ENCODE measurements around the gene SERAC1. TPM values are rescaled to one million over a fixed set of nuclear protein-coding genes. Genes with fewer than 3 reads are reported as not detected.

SERAC1 gene
- total and polyA plus RNA-seq, 8 donors, result 6.3 to 14.3 (median 8.1) TPM

DNA sequence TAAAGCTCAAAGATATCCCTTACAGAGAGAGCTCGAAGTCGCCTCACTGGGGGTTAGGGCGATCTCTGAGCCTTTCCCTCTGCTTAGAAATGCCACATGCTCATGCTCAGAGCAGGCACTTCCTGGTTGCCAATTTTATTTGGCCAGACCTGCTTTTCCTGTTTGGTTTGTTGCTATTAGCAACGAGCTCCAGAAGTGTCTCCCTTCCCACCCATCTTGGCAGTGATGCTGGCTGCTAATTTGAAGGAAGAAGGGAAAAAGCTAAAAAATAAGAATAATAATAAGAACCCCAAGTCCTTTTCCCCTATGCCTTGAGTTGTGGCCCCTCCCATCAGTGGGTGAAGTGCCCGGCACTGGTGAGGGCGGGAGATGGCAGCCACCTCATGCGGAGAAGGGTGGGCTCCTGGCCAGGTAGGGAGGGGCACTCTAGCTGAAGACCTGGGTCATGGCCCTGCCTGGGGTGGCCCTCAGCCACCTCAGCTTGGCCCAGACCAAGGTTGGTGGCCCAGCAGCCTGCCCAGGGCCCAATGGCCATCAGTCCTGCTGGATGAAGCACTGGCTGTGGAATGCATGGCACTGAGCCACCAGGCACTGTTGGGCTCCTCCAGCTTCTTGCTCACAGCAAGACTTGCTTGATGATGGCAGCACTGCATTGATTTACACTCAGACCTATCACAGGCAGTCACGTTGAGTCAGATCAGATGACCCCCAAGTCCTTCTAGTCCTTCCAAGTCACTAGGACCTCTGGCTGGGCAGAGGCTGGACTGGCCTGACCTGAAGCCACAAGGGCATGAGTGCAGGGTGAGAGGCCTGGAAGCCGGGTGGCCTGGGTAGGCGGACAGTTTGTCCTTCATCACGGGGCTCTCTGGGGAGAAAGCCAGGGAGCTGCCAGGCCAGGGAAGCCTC, 107.4 kb downstream of the SERAC1 start:
- Histone ChIP-seq H3K9me3 (no peaks in the 10 kb centered on the region), H3K27ac (peak overlapping the region; percentile 71 to 93 (median 86)), H3K27me3 (no peaks in the 10 kb centered on the region), H3K36me3 (peaks cover 3 to 8% (median 4%) of the 10 kb centered on the region in 3 donors), H3K4me1 (peaks cover 6 to 16% (median 11%) of the 10 kb centered on the region in 3 donors), H3K4me3 (no peak overlapping the region)
- TF ChIP-seq, protein P1, sequence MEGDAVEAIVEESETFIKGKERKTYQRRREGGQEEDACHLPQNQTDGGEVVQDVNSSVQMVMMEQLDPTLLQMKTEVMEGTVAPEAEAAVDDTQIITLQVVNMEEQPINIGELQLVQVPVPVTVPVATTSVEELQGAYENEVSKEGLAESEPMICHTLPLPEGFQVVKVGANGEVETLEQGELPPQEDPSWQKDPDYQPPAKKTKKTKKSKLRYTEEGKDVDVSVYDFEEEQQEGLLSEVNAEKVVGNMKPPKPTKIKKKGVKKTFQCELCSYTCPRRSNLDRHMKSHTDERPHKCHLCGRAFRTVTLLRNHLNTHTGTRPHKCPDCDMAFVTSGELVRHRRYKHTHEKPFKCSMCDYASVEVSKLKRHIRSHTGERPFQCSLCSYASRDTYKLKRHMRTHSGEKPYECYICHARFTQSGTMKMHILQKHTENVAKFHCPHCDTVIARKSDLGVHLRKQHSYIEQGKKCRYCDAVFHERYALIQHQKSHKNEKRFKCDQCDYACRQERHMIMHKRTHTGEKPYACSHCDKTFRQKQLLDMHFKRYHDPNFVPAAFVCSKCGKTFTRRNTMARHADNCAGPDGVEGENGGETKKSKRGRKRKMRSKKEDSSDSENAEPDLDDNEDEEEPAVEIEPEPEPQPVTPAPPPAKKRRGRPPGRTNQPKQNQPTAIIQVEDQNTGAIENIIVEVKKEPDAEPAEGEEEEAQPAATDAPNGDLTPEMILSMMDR (IDR thresholded peaks at IDR 0.05), result no peak
- ATAC-seq (peak; percentile 84 to 89 (median 86)), DNase-seq (peak; percentile 69 to 92 (median 82)), FAIRE-seq (no peak)
- intact Hi-C loops (cut with DNase I), result loop anchor here in 2 of 3 donors (10.0 kb wide), 3 partner anchors 66 to 306 kb away; no protein-coding TSS in a partner anchor
- WGBS, 2 donors, result 59 to 65% methylated on average over 11 of the region's 11 CpGs

Other genes starting within 250 kb of the SERAC1 start
- 10 to 100 TPM in 3 of 6 donors, 1 to 10 TPM in 3; 8.1 to 17.1 (median 10.1) TPM for gene SYNJ2, start 186.4 kb downstream of the SERAC1 start, total RNA-seq
- gene SYNJ2, start 186.4 kb downstream of the SERAC1 start, polyA plus RNA-seq, result 1 to 10 TPM; 7.9 to 8.6 TPM
- 10 to 100 TPM in 1 of 6 donors, 1 to 10 TPM in 5; 7.0 to 12.5 (median 8.7) TPM for gene GTF2H5, start 88 bp upstream of the SERAC1 start, total RNA-seq
- gene GTF2H5, start 88 bp upstream of the SERAC1 start, polyA plus RNA-seq, result 10 to 100 TPM in 1 of 2 donors, 1 to 10 TPM in 1; 3.8 to 11.9 TPM
- 10 to 100 TPM; 46.0 to 88.8 (median 58.4) TPM for gene TULP4, start 144.2 kb upstream of the SERAC1 start, total RNA-seq
- gene TULP4, start 144.2 kb upstream of the SERAC1 start, polyA plus RNA-seq, result 1 to 10 TPM; 3.1 to 8.1 TPM